GM23338 (cell line): Measurements from ENCODE around the gene DPH5. TPM values are rescaled to one million over a fixed set of nuclear protein-coding genes. Genes with fewer than 3 reads are reported as not detected.

Experiments
- ATAC-seq: fragments of 200-7000 bp; cut with Tn5 transposase; 3 replicates; pipeline ENCODE4 v1.9.1; 2020
- DNase-seq: peaks from one replicate; pipeline ENCODE4 v3.0.0-alpha.2; 2015; ENCODE audit warnings: low spot score
- H2AFZ ChIP-seq: fragments of 200-600 bp; sonication (generic); 2 replicates; pipeline ENCODE4 v1.8.0; 2016; ENCODE audit warnings: antibody characterized with exemption, mild to moderate bottlenecking, moderate library complexity
- H3F3A ChIP-seq: fragments of 200-600 bp; sonication (generic); replicated peaks from 2 replicates; pipeline ENCODE4 v1.8.0; 2017; ENCODE audit warnings: antibody characterized with exemption, mixed run types, low read depth
- H3K27ac ChIP-seq: fragments of 200-600 bp; sonication (generic); 2 replicates; pipeline ENCODE4 v1.6.1; 2016; ENCODE audit warnings: low read depth
- H3K27me3 ChIP-seq: fragments of 200-600 bp; sonication (generic); 2 replicates; pipeline ENCODE4 v1.8.0; 2016; ENCODE audit warnings: mild to moderate bottlenecking, mixed run types, moderate library complexity; ENCODE audit not compliant: insufficient read depth
- H3K36me3 ChIP-seq: fragments of 200-600 bp; sonication (generic); 2 replicates; pipeline ENCODE4 v1.8.0; 2016; ENCODE audit warnings: mild to moderate bottlenecking; ENCODE audit not compliant: insufficient read depth
- H3K4me1 ChIP-seq: fragments of 200-600 bp; sonication (generic); 2 replicates; pipeline ENCODE4 v1.8.0; 2016; ENCODE audit warnings: mild to moderate bottlenecking, moderate library complexity; ENCODE audit not compliant: insufficient read depth
- H3K4me2 ChIP-seq: fragments of 200-600 bp; sonication (generic); 2 replicates; pipeline ENCODE4 v1.7.1; 2017; ENCODE audit warnings: mixed run types
- H3K4me3 ChIP-seq: fragments of 200-600 bp; sonication (generic); 2 replicates; pipeline ENCODE4 v1.6.1; 2016; ENCODE audit warnings: mixed run types
- H3K79me2 ChIP-seq: fragments of 200-600 bp; sonication (generic); replicated peaks from 2 replicates; pipeline ENCODE4 v1.8.0; 2017; ENCODE audit warnings: mild to moderate bottlenecking; ENCODE audit not compliant: insufficient read depth
- H3K9me2 ChIP-seq: fragments of 200-600 bp; sonication (generic); 2 replicates; pipeline ENCODE4 v1.8.0; 2017; ENCODE audit not compliant: insufficient read depth
- H4K20me1 ChIP-seq: fragments of 200-600 bp; sonication (generic); replicated peaks from 2 replicates; pipeline ENCODE4 v1.8.0; 2017; ENCODE audit warnings: mild to moderate bottlenecking; ENCODE audit not compliant: insufficient read depth
- H3K27ac Mint-ChIP-seq: 2 replicates; pipeline ENCODE4 v1.8.0; 2020; ENCODE audit warnings: inconsistent platforms, mild to moderate bottlenecking, moderate library complexity, mixed read lengths
- H3K27me3 Mint-ChIP-seq: 3 replicates; pipeline ENCODE4 v1.8.0; 2022; ENCODE audit warnings: low read depth, mild to moderate bottlenecking, moderate library complexity, mixed read lengths, inconsistent platforms; ENCODE audit not compliant: insufficient read depth, poor library complexity
- H3K36me3 Mint-ChIP-seq: 3 replicates; pipeline ENCODE4 v1.8.0; 2021; ENCODE audit warnings: low read depth, mild to moderate bottlenecking, inconsistent platforms, moderate library complexity, mixed read lengths
- H3K4me1 Mint-ChIP-seq: 3 replicates; pipeline ENCODE4 v1.8.0; 2020; ENCODE audit warnings: mild to moderate bottlenecking, inconsistent platforms, mixed read lengths
- H3K4me3 Mint-ChIP-seq: 3 replicates; pipeline ENCODE4 v1.8.0; 2021; ENCODE audit warnings: moderate library complexity, mild to moderate bottlenecking, inconsistent platforms, mixed read lengths
- H3K9me3 Mint-ChIP-seq: 3 replicates; pipeline ENCODE4 v1.8.0; 2020; ENCODE audit warnings: moderate library complexity, mild to moderate bottlenecking, inconsistent platforms, mixed read lengths
- ETS1 ChIP-seq: IDR thresholded peaks from 2 replicates; pipeline ENCODE4 v1.6.1; 2016; ENCODE audit warnings: antibody characterized with exemption
- EZH2 ChIP-seq: fragments of 200-600 bp; sonication (generic); IDR thresholded peaks from one replicate; pipeline ENCODE4 v1.8.0; 2017; ENCODE audit warnings: antibody characterized with exemption, mild to moderate bottlenecking, low read depth; ENCODE audit not compliant: unreplicated experiment
- EZH2phosphoT487 ChIP-seq: fragments of 200-600 bp; sonication (generic); IDR thresholded peaks from one replicate; pipeline ENCODE4 v1.8.1; 2018; ENCODE audit warnings: antibody characterized with exemption; ENCODE audit not compliant: unreplicated experiment
- POLR2AphosphoS5 ChIP-seq: IDR thresholded peaks from 2 replicates; pipeline ENCODE4 v1.6.1; 2016; ENCODE audit warnings: antibody characterized with exemption, low read depth
- STAT1 ChIP-seq: IDR thresholded peaks from one replicate; pipeline ENCODE4 v1.6.1; 2016; ENCODE audit warnings: antibody characterized with exemption; ENCODE audit not compliant: unreplicated experiment
- polyA plus RNA-seq: library from polyadenylated mRNA; unstranded; fragments of >200 nt; fragmentation: Nextera tagmentation; extraction: Ambion mirVana; gene quantifications from 2 replicates; pipeline ENCODE4 v1.2.1, GENCODE V29; 2016
- total RNA-seq: library from RNA; depleted of rRNA; stranded (reverse); fragments of >200 nt; shearing (Covaris generic); gene quantifications from 2 replicates; pipeline ENCODE4 v1.2.3, GENCODE V29; 2014
- TF ChIP-seq, protein P1 (sequence below), 2 experiments: fragments of 200-600 bp in 1 of 2; sonication (generic) in 1 of 2; conservative IDR thresholded peaks; 2 replicates each; pipeline versions ENCODE4 v1.5.1 to v1.6.1; 2016 to 2017; ENCODE audit warnings: antibody characterized with exemption in 2 of 2, low read depth in 2 of 2, mild to moderate bottlenecking in 2 of 2, moderate library complexity in 1 of 2

The DPH5 gene
- total and polyA plus RNA-seq, 2 experiments from 2014 or later: 50.6 to 53.5 TPM

DNA sequence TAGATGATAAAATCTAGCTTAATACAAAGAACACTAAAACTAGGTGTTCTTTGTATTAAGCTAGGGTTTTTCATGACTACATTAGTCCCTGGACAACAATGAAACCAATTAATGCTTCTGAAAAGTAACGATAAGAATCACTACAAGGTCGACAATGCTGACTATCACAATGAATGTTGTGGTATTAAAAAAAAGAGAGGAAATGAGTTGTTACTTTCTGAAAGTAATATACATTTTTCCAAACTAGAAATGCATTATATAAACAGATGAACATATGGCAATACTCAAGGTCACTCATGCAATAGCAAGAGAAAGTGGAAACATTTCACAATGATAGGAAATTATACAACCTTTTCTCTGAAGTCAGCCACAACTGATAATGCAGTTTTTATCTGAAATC, 19.0 kb downstream of the DPH5 start:
- H3K4me3 ChIP-seq: no peak overlapping the region
- no peaks in the 10 kb centered on the region for H4K20me1 ChIP-seq
- peaks cover 2% of the 10 kb centered on the region; the same call in 1 of the 2 replicates for H3K4me1 ChIP-seq
- Mint-ChIP-seq H3K27me3 (no peaks in the 10 kb centered on the region), H3K36me3 (peaks cover 7% of the 10 kb centered on the region; the same call in 1 of the 3 replicates), H3K4me1 (peaks cover 16% of the 10 kb centered on the region), H3K27ac (no peak overlapping the region), H3K9me3 (no peaks in the 10 kb centered on the region), H3K4me3 (no peak overlapping the region)
- TF ChIP-seq POLR2AphosphoS5: no peak
- TF ChIP-seq ETS1: no peak
- no peak for TF ChIP-seq STAT1
- H3K27me3 ChIP-seq: no peaks in the 10 kb centered on the region
- no peak overlapping the region for H3K27ac ChIP-seq
- DNase-seq: no peak
- no peaks in the 10 kb centered on the region for H3K9me2 ChIP-seq
- no peaks in the 10 kb centered on the region for H3K36me3 ChIP-seq
- ATAC-seq: no peak
- H3K79me2 ChIP-seq: no peaks in the 10 kb centered on the region
- H3K4me2 ChIP-seq: no peak overlapping the region
- H3F3A ChIP-seq: no peaks in the 10 kb centered on the region
- no peak overlapping the region for H2AFZ ChIP-seq

DNA sequence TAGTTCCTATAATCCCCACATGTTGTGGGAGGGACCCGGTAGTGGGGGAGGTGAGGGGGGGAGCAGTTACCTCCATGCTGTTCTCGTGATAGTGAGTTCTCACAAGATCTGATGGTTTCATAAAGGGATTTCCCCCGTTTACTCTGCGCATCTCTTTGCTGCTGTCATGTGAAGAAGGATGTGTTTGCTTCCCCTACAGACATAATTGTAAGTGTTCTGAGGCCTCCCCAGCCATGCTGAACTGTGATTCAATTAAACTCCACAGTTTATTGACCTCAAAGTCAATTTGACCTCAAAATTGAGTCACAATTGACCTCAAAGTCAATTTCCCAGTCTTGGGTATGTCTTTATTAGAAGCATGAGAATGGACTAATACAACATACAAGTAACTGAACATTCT, 19.7 kb downstream of the DPH5 start:
- H3K4me3 ChIP-seq: no peak overlapping the region
- no peaks in the 10 kb centered on the region for H3K9me3 Mint-ChIP-seq
- TF ChIP-seq POLR2AphosphoS5 (no peak), EZH2 (no peak), EZH2phosphoT487 (no peak), ETS1 (no peak), STAT1 (no peak)
- TF ChIP-seq, protein P1, sequence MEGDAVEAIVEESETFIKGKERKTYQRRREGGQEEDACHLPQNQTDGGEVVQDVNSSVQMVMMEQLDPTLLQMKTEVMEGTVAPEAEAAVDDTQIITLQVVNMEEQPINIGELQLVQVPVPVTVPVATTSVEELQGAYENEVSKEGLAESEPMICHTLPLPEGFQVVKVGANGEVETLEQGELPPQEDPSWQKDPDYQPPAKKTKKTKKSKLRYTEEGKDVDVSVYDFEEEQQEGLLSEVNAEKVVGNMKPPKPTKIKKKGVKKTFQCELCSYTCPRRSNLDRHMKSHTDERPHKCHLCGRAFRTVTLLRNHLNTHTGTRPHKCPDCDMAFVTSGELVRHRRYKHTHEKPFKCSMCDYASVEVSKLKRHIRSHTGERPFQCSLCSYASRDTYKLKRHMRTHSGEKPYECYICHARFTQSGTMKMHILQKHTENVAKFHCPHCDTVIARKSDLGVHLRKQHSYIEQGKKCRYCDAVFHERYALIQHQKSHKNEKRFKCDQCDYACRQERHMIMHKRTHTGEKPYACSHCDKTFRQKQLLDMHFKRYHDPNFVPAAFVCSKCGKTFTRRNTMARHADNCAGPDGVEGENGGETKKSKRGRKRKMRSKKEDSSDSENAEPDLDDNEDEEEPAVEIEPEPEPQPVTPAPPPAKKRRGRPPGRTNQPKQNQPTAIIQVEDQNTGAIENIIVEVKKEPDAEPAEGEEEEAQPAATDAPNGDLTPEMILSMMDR (conservative IDR thresholded peaks at IDR 0.05; ENCODE audit: low read depth in 2 of 2): no peak
- no peaks in the 10 kb centered on the region for H3K79me2 ChIP-seq
- no peak for DNase-seq
- peaks cover 16% of the 10 kb centered on the region for H3K4me1 Mint-ChIP-seq
- no peak for ATAC-seq
- no peaks in the 10 kb centered on the region for H3K27me3 ChIP-seq
- no peak overlapping the region for H3K4me2 ChIP-seq
- H3K9me2 ChIP-seq: no peaks in the 10 kb centered on the region
- H3K4me3 Mint-ChIP-seq: no peak overlapping the region
- H3F3A ChIP-seq: no peaks in the 10 kb centered on the region
- no peaks in the 10 kb centered on the region for H3K27me3 Mint-ChIP-seq
- H3K27ac ChIP-seq: no peak overlapping the region
- H3K36me3 ChIP-seq: peaks cover 2% of the 10 kb centered on the region; the same call in 1 of the 2 replicates
- no peaks in the 10 kb centered on the region for H4K20me1 ChIP-seq
- H3K27ac Mint-ChIP-seq: no peak overlapping the region
- H3K36me3 Mint-ChIP-seq: peaks cover 10% of the 10 kb centered on the region
- H2AFZ ChIP-seq: no peak overlapping the region
- peaks cover 2% of the 10 kb centered on the region; the same call in 1 of the 2 replicates for H3K4me1 ChIP-seq
